GM23338 (cell line): ENCODE data around the gene TFAP2A. TPM values are rescaled to one million over a fixed set of nuclear protein-coding genes. Genes with fewer than 3 reads are reported as not detected.

ENCODE experiments used
- ATAC-seq: fragments of 200-7000 bp; cut with Tn5 transposase; 3 replicates; pipeline ENCODE4 v1.9.1; 2020
- DNase-seq: peaks from one replicate; pipeline ENCODE4 v3.0.0-alpha.2; 2015; ENCODE audit warnings: low spot score
- H2AFZ ChIP-seq: fragments of 200-600 bp; sonication (generic); 2 replicates; pipeline ENCODE4 v1.8.0; 2016; ENCODE audit warnings: antibody characterized with exemption, mild to moderate bottlenecking, moderate library complexity
- H3F3A ChIP-seq: fragments of 200-600 bp; sonication (generic); replicated peaks from 2 replicates; pipeline ENCODE4 v1.8.0; 2017; ENCODE audit warnings: antibody characterized with exemption, mixed run types, low read depth
- H3K27ac ChIP-seq: fragments of 200-600 bp; sonication (generic); 2 replicates; pipeline ENCODE4 v1.6.1; 2016; ENCODE audit warnings: low read depth
- H3K27me3 ChIP-seq: fragments of 200-600 bp; sonication (generic); 2 replicates; pipeline ENCODE4 v1.8.0; 2016; ENCODE audit warnings: mild to moderate bottlenecking, mixed run types, moderate library complexity; ENCODE audit not compliant: insufficient read depth
- H3K36me3 ChIP-seq: fragments of 200-600 bp; sonication (generic); 2 replicates; pipeline ENCODE4 v1.8.0; 2016; ENCODE audit warnings: mild to moderate bottlenecking; ENCODE audit not compliant: insufficient read depth
- H3K4me1 ChIP-seq: fragments of 200-600 bp; sonication (generic); 2 replicates; pipeline ENCODE4 v1.8.0; 2016; ENCODE audit warnings: mild to moderate bottlenecking, moderate library complexity; ENCODE audit not compliant: insufficient read depth
- H3K4me2 ChIP-seq: fragments of 200-600 bp; sonication (generic); 2 replicates; pipeline ENCODE4 v1.7.1; 2017; ENCODE audit warnings: mixed run types
- H3K4me3 ChIP-seq: fragments of 200-600 bp; sonication (generic); 2 replicates; pipeline ENCODE4 v1.6.1; 2016; ENCODE audit warnings: mixed run types
- H3K79me2 ChIP-seq: fragments of 200-600 bp; sonication (generic); replicated peaks from 2 replicates; pipeline ENCODE4 v1.8.0; 2017; ENCODE audit warnings: mild to moderate bottlenecking; ENCODE audit not compliant: insufficient read depth
- H3K9me2 ChIP-seq: fragments of 200-600 bp; sonication (generic); 2 replicates; pipeline ENCODE4 v1.8.0; 2017; ENCODE audit not compliant: insufficient read depth
- H4K20me1 ChIP-seq: fragments of 200-600 bp; sonication (generic); replicated peaks from 2 replicates; pipeline ENCODE4 v1.8.0; 2017; ENCODE audit warnings: mild to moderate bottlenecking; ENCODE audit not compliant: insufficient read depth
- H3K27ac Mint-ChIP-seq: 2 replicates; pipeline ENCODE4 v1.8.0; 2020; ENCODE audit warnings: inconsistent platforms, mild to moderate bottlenecking, moderate library complexity, mixed read lengths
- H3K27me3 Mint-ChIP-seq: 3 replicates; pipeline ENCODE4 v1.8.0; 2022; ENCODE audit warnings: low read depth, mild to moderate bottlenecking, moderate library complexity, mixed read lengths, inconsistent platforms; ENCODE audit not compliant: insufficient read depth, poor library complexity
- H3K36me3 Mint-ChIP-seq: 3 replicates; pipeline ENCODE4 v1.8.0; 2021; ENCODE audit warnings: low read depth, mild to moderate bottlenecking, inconsistent platforms, moderate library complexity, mixed read lengths
- H3K4me1 Mint-ChIP-seq: 3 replicates; pipeline ENCODE4 v1.8.0; 2020; ENCODE audit warnings: mild to moderate bottlenecking, inconsistent platforms, mixed read lengths
- H3K4me3 Mint-ChIP-seq: 3 replicates; pipeline ENCODE4 v1.8.0; 2021; ENCODE audit warnings: moderate library complexity, mild to moderate bottlenecking, inconsistent platforms, mixed read lengths
- H3K9me3 Mint-ChIP-seq: 3 replicates; pipeline ENCODE4 v1.8.0; 2020; ENCODE audit warnings: moderate library complexity, mild to moderate bottlenecking, inconsistent platforms, mixed read lengths
- CREB1 ChIP-seq: fragments of 250-450 bp; sonication (Bioruptor Pico); IDR thresholded peaks from 2 replicates; pipeline ENCODE4 v1.5.0; 2020; ENCODE audit warnings: low read depth, mild to moderate bottlenecking, moderate library complexity
- EZH2 ChIP-seq: fragments of 200-600 bp; sonication (generic); IDR thresholded peaks from one replicate; pipeline ENCODE4 v1.8.0; 2017; ENCODE audit warnings: antibody characterized with exemption, mild to moderate bottlenecking, low read depth; ENCODE audit not compliant: unreplicated experiment
- EZH2phosphoT487 ChIP-seq: fragments of 200-600 bp; sonication (generic); IDR thresholded peaks from one replicate; pipeline ENCODE4 v1.8.1; 2018; ENCODE audit warnings: antibody characterized with exemption; ENCODE audit not compliant: unreplicated experiment
- JUNB ChIP-seq: IDR thresholded peaks from one replicate; pipeline ENCODE4 v1.6.1; 2016; ENCODE audit warnings: antibody characterized with exemption; ENCODE audit not compliant: unreplicated experiment
- NANOG ChIP-seq: IDR thresholded peaks from 2 replicates; pipeline ENCODE4 v1.6.1; 2016; ENCODE audit warnings: antibody characterized with exemption, borderline replicate concordance
- POLR2AphosphoS5 ChIP-seq: IDR thresholded peaks from 2 replicates; pipeline ENCODE4 v1.6.1; 2016; ENCODE audit warnings: antibody characterized with exemption, low read depth
- STAT1 ChIP-seq: IDR thresholded peaks from one replicate; pipeline ENCODE4 v1.6.1; 2016; ENCODE audit warnings: antibody characterized with exemption; ENCODE audit not compliant: unreplicated experiment
- ZNF114 ChIP-seq: fragments of 250-450 bp; sonication (Bioruptor Pico); IDR thresholded peaks from 2 replicates; pipeline ENCODE4 v1.5.0; 2020; ENCODE audit warnings: mild to moderate bottlenecking, moderate library complexity
- ZNF331 ChIP-seq: fragments of 250-450 bp; sonication (Bioruptor Pico); IDR thresholded peaks from 2 replicates; pipeline ENCODE4 v1.5.0; 2020; ENCODE audit warnings: low read depth, mild to moderate bottlenecking, moderate library complexity
- polyA plus RNA-seq: library from polyadenylated mRNA; unstranded; fragments of >200 nt; fragmentation: Nextera tagmentation; extraction: Ambion mirVana; gene quantifications from 2 replicates; pipeline ENCODE4 v1.2.1, GENCODE V29; 2016
- total RNA-seq: library from RNA; depleted of rRNA; stranded (reverse); fragments of >200 nt; shearing (Covaris generic); gene quantifications from 2 replicates; pipeline ENCODE4 v1.2.3, GENCODE V29; 2014
- TF ChIP-seq, protein P1 (sequence below): fragments of 250-450 bp; sonication (Bioruptor Pico); IDR thresholded peaks from 2 replicates; pipeline ENCODE4 v1.5.0; 2020; ENCODE audit warnings: mild to moderate bottlenecking, moderate library complexity
- TF ChIP-seq, protein P2 (sequence below), 2 experiments: fragments of 200-600 bp in 1 of 2; sonication (generic) in 1 of 2; conservative IDR thresholded peaks; 2 replicates each; pipeline versions ENCODE4 v1.5.1 to v1.6.1; 2016 to 2017; ENCODE audit warnings: antibody characterized with exemption in 2 of 2, low read depth in 2 of 2, mild to moderate bottlenecking in 2 of 2, moderate library complexity in 1 of 2
- TF ChIP-seq, protein P3 (sequence below): IDR thresholded peaks from one replicate; pipeline ENCODE4 v1.6.1; 2018; ENCODE audit warnings: antibody characterized with exemption; ENCODE audit not compliant: unreplicated experiment
- TF ChIP-seq, protein P4 (sequence below): IDR thresholded peaks from 2 replicates; pipeline ENCODE4 v1.6.1; 2016; ENCODE audit warnings: antibody characterized with exemption

The TFAP2A gene
- total and polyA plus RNA-seq, 2 experiments from 2014 or later = not detected

DNA sequence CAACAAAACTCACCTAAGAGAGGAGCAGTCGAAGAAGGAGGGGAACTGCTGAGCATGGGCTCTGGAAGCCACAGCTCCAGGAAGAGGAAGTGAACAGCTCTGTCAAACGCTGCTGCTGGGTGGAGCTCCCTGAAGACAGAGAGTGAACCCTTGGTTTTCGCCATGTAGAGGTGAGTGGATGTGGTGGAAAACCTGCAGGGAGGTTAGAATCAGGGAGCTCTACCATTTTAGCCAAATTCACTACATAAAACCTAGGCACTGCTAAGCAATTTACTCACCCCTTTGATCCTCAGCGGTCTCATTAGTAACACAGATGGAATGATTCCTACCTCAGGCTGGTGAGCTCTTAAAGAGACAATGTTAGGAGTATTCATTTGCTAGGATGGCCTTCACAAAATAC, 19.4 kb upstream of the TFAP2A start:
- Histone ChIP-seq H3K27me3 (peaks cover 8% of the 10 kb centered on the region), H3K4me2 (no peak overlapping the region), H3K36me3 (no peaks in the 10 kb centered on the region), H3F3A (0 out of 2 replicates have a peak, but pooled peaks cover 2% of the 10 kb centered on the region), H3K9me2 (no peaks in the 10 kb centered on the region), H3K27ac (no peak overlapping the region), H3K4me1 (peaks cover 10% of the 10 kb centered on the region), H2AFZ (peak overlapping the region; percentile 73; the same call in 1 of the 2 replicates), H4K20me1 (no peaks in the 10 kb centered on the region), H3K4me3 (no peak overlapping the region), H3K79me2 (no peaks in the 10 kb centered on the region)
- no peaks in the 10 kb centered on the region; the same call in 1 of the 3 replicates for H3K9me3 Mint-ChIP-seq
- peaks cover 8% of the 10 kb centered on the region; the same call in 2 of the 3 replicates for H3K4me1 Mint-ChIP-seq
- no peak overlapping the region for H3K4me3 Mint-ChIP-seq
- TF ChIP-seq EZH2phosphoT487 = no peak
- no peak for TF ChIP-seq JUNB
- TF ChIP-seq CREB1 (CRISPR knock-in tag) = no peak
- TF ChIP-seq ZNF114 (CRISPR knock-in tag) = no peak
- TF ChIP-seq EZH2 = no peak
- TF ChIP-seq STAT1 = no peak
- TF ChIP-seq, protein P1, sequence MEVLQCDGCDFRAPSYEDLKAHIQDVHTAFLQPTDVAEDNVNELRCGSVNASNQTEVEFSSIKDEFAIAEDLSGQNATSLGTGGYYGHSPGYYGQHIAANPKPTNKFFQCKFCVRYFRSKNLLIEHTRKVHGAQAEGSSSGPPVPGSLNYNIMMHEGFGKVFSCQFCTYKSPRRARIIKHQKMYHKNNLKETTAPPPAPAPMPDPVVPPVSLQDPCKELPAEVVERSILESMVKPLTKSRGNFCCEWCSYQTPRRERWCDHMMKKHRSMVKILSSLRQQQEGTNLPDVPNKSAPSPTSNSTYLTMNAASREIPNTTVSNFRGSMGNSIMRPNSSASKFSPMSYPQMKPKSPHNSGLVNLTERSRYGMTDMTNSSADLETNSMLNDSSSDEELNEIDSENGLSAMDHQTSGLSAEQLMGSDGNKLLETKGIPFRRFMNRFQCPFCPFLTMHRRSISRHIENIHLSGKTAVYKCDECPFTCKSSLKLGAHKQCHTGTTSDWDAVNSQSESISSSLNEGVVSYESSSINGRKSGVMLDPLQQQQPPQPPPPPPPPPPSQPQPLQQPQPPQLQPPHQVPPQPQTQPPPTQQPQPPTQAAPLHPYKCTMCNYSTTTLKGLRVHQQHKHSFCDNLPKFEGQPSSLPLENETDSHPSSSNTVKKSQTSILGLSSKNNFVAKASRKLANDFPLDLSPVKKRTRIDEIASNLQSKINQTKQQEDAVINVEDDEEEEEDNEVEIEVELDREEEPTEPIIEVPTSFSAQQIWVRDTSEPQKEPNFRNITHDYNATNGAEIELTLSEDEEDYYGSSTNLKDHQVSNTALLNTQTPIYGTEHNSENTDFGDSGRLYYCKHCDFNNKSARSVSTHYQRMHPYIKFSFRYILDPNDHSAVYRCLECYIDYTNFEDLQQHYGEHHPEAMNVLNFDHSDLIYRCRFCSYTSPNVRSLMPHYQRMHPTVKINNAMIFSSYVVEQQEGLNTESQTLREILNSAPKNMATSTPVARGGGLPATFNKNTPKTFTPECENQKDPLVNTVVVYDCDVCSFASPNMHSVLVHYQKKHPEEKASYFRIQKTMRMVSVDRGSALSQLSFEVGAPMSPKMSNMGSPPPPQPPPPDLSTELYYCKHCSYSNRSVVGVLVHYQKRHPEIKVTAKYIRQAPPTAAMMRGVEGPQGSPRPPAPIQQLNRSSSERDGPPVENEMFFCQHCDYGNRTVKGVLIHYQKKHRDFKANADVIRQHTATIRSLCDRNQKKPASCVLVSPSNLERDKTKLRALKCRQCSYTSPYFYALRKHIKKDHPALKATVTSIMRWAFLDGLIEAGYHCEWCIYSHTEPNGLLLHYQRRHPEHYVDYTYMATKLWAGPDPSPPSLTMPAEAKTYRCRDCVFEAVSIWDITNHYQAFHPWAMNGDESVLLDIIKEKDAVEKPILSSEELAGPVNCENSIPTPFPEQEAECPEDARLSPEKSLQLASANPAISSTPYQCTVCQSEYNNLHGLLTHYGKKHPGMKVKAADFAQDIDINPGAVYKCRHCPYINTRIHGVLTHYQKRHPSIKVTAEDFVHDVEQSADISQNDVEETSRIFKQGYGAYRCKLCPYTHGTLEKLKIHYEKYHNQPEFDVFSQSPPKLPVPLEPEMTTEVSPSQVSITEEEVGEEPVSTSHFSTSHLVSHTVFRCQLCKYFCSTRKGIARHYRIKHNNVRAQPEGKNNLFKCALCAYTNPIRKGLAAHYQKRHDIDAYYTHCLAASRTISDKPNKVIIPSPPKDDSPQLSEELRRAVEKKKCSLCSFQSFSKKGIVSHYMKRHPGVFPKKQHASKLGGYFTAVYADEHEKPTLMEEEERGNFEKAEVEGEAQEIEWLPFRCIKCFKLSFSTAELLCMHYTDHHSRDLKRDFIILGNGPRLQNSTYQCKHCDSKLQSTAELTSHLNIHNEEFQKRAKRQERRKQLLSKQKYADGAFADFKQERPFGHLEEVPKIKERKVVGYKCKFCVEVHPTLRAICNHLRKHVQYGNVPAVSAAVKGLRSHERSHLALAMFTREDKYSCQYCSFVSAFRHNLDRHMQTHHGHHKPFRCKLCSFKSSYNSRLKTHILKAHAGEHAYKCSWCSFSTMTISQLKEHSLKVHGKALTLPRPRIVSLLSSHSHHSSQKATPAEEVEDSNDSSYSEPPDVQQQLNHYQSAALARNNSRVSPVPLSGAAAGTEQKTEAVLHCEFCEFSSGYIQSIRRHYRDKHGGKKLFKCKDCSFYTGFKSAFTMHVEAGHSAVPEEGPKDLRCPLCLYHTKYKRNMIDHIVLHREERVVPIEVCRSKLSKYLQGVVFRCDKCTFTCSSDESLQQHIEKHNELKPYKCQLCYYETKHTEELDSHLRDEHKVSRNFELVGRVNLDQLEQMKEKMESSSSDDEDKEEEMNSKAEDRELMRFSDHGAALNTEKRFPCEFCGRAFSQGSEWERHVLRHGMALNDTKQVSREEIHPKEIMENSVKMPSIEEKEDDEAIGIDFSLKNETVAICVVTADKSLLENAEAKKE = no peak
- TF ChIP-seq NANOG = no peak
- TF ChIP-seq POLR2AphosphoS5 = no peak
- TF ChIP-seq, protein P2, sequence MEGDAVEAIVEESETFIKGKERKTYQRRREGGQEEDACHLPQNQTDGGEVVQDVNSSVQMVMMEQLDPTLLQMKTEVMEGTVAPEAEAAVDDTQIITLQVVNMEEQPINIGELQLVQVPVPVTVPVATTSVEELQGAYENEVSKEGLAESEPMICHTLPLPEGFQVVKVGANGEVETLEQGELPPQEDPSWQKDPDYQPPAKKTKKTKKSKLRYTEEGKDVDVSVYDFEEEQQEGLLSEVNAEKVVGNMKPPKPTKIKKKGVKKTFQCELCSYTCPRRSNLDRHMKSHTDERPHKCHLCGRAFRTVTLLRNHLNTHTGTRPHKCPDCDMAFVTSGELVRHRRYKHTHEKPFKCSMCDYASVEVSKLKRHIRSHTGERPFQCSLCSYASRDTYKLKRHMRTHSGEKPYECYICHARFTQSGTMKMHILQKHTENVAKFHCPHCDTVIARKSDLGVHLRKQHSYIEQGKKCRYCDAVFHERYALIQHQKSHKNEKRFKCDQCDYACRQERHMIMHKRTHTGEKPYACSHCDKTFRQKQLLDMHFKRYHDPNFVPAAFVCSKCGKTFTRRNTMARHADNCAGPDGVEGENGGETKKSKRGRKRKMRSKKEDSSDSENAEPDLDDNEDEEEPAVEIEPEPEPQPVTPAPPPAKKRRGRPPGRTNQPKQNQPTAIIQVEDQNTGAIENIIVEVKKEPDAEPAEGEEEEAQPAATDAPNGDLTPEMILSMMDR (conservative IDR thresholded peaks at IDR 0.05; ENCODE audit: low read depth in 2 of 2) = no peak
- TF ChIP-seq, protein P3, sequence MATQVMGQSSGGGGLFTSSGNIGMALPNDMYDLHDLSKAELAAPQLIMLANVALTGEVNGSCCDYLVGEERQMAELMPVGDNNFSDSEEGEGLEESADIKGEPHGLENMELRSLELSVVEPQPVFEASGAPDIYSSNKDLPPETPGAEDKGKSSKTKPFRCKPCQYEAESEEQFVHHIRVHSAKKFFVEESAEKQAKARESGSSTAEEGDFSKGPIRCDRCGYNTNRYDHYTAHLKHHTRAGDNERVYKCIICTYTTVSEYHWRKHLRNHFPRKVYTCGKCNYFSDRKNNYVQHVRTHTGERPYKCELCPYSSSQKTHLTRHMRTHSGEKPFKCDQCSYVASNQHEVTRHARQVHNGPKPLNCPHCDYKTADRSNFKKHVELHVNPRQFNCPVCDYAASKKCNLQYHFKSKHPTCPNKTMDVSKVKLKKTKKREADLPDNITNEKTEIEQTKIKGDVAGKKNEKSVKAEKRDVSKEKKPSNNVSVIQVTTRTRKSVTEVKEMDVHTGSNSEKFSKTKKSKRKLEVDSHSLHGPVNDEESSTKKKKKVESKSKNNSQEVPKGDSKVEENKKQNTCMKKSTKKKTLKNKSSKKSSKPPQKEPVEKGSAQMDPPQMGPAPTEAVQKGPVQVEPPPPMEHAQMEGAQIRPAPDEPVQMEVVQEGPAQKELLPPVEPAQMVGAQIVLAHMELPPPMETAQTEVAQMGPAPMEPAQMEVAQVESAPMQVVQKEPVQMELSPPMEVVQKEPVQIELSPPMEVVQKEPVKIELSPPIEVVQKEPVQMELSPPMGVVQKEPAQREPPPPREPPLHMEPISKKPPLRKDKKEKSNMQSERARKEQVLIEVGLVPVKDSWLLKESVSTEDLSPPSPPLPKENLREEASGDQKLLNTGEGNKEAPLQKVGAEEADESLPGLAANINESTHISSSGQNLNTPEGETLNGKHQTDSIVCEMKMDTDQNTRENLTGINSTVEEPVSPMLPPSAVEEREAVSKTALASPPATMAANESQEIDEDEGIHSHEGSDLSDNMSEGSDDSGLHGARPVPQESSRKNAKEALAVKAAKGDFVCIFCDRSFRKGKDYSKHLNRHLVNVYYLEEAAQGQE = no peak
- no peak for TF ChIP-seq ZNF331 (CRISPR knock-in tag)
- TF ChIP-seq, protein P4, sequence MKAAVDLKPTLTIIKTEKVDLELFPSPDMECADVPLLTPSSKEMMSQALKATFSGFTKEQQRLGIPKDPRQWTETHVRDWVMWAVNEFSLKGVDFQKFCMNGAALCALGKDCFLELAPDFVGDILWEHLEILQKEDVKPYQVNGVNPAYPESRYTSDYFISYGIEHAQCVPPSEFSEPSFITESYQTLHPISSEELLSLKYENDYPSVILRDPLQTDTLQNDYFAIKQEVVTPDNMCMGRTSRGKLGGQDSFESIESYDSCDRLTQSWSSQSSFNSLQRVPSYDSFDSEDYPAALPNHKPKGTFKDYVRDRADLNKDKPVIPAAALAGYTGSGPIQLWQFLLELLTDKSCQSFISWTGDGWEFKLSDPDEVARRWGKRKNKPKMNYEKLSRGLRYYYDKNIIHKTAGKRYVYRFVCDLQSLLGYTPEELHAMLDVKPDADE = no peak
- ATAC-seq (no peak), DNase-seq (no peak)
- no peaks in the 10 kb centered on the region for H3K36me3 Mint-ChIP-seq
- H3K27ac Mint-ChIP-seq = no peak overlapping the region
- peaks cover 18% of the 10 kb centered on the region for H3K27me3 Mint-ChIP-seq
